Activated effector memory CD4-positive, alpha-beta T cell treated with Interleukin-2 at 50 U/mL for 16 hours (primary cell): ENCODE results near the gene GZF1.

Experiments
- DNase-seq: peaks from one replicate; pipeline ENCODE4 v3.0.0-alpha.2; 2020

The GZF1 gene

GRCh38 chr20:23370274-23370673 lies 8.3 kb downstream of the GZF1 start:
- DNase-seq: no peak

GRCh38 chr20:23370873-23371272 lies 8.9 kb downstream of the GZF1 start:
- no peak for DNase-seq

DNA sequence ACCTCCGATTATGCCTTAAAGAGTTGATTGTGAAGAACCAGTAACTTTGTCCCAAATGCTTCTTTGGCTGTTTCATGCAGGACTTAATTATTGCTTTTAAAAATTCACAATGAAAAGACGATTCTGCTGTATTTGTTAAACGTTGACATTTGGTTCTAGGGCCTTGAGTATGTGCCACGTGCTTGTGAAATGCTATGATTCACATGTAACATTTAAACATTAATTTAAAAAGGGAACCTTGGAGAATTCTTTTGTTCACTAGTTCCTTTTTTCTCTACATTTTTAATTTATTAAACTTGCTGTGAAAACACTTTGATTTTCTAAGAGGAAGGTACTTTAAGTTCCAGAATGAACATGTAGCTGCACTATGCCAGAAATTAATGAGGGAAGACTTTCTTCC lies 9.5 kb downstream of the GZF1 start:
- DNase-seq: no peak

DNA sequence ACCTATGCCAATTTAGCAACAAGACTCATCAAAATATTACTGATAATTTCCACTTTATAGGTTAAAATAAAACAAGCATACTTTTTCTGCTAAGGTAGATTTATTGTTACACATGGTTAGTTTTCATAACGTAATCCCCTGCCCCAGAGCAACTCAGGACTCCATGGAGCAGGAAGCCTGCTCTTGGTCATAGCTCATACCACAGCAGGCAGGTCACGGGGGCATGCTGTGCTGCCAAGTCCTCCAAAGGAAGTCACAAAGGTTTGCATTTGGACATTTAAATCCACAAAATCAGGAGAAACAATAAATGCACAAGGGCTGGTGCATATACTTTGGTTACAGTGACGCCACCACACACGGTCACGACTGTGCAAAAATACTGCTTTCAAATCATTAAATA lies 12.5 kb downstream of the GZF1 start:
- DNase-seq: no peak

DNA sequence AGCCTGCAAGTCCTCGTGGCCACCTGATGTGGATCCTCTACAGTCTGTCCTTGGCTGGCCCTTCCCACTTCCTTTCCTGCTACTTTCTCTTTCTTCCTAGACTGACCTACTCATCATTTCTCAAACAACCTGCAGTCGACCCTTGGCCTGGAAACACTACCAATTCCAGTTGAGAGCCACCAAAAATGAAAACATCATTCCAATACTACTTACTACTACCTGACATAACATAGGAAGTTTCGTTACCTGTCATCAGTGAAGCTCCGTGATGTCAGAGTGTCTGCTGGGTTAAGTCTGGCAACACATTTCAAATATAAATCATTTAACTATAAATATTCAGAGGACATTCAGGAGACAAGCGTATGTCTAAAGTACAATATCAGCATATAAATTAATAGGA lies 13.8 kb downstream of the GZF1 start:
- DNase-seq: no peak

DNA sequence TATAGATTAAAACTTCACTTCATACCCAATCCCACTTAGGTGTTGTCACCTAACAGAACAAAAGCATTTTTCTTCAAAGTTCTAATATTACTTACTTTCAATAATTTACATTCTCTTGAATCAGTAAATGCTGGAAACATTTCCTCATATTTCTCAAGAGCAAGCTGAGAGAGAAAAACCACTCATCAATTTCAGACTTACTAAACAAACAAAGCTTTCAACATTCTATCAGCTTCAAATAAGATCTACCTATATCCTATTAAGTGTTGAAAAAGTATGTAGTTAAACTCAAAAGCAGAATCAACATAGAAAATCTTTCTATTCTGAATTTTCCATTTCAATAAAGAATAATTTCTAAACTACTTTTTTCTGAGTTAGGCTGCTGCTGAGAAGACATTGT lies 17.8 kb downstream of the GZF1 start:
- no peak for DNase-seq

GRCh38 chr20:23381876-23382275 lies 19.9 kb downstream of the GZF1 start:
- DNase-seq: no peak

- no peak for DNase-seq
These were observed 24.5 kb downstream of the GZF1 start for GRCh38 chr20:23386304-23387117.

DNA sequence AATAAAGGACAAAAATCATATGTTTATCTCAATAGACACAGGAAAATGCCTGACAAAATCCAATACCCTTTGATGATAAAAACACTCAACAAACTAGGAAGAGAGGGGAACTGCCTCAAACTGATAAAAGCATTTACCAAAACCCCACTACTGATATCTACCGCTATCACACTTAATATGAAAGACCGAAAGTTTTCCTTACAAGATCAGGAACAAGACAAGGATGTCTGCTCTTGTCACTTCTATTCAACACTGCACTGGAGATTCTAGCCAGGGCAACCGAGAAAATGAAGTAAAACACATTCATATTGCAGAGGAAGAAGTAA lies 25.1 kb downstream of the GZF1 start:
- DNase-seq: no peak

GRCh38 chr20:23390091-23390774 lies 28.3 kb downstream of the GZF1 start:
- DNase-seq: no peak

GRCh38 chr20:23391707-23392310 lies 29.8 kb downstream of the GZF1 start:
- DNase-seq: no peak

- DNase-seq: no peak
These were observed 32.2 kb downstream of the GZF1 start for GRCh38 chr20:23393996-23394775.

- no peak for DNase-seq
These were observed 35.1 kb downstream of the GZF1 start for GRCh38 chr20:23396950-23397627.

- DNase-seq: no peak
These were observed 36.0 kb downstream of the GZF1 start for GRCh38 chr20:23397961-23398360.

- DNase-seq: no peak
These were observed 37.7 kb downstream of the GZF1 start for GRCh38 chr20:23399568-23400241.

DNA sequence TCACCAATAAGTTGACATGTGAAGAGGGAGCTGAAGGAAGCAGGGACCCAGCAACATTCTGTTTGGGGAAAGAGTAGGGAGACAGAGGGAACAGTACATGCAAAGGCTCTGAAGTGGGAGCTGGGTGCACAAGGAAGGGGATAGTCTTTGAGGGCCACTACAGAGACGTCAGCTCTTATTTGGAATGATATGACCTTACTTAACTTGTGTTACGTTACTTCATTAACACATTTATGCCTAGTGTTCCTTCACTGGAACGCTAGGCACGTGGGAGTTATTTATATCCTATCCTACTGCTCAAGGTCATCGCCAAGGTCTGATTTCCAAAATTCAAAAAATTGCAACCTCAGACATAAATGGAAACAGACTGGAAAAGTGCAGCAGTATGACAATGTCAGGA lies 39.1 kb downstream of the GZF1 start:
- no peak for DNase-seq

GRCh38 chr20:23403751-23404150 lies 41.8 kb downstream of the GZF1 start:
- DNase-seq: no peak

GRCh38 chr20:23404196-23404595 lies 42.2 kb downstream of the GZF1 start:
- DNase-seq: no peak

GRCh38 chr20:23406880-23407279 lies 44.9 kb downstream of the GZF1 start:
- DNase-seq: no peak

GRCh38 chr20:23407781-23408464 lies 45.9 kb downstream of the GZF1 start:
- no peak for DNase-seq

DNA sequence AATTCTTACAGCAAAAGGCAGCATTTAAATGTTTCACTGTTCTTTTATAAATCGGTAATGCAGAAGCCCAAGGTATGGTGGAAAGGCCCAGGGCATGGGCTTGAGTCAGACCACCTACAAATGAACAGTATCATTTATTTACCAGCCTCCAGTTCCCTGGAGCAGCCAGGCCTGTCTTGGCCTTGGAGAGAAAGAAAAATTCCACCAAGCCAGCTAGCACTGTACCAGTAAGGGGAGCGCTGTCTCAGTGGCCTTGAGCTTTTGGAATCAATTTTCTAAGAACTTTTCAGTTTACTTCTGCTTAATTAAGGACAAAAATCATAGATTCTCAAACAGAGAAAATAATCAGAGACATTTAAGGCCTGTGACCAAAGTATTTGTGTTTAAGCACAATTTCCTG lies 47.0 kb downstream of the GZF1 start:
- DNase-seq: no peak

- no peak for DNase-seq
These were observed 47.8 kb downstream of the GZF1 start for GRCh38 chr20:23409800-23410199.
